Natural killer cell (primary cell): ENCODE results near the gene DDR2. TPM values are rescaled to one million over a fixed set of nuclear protein-coding genes. Genes with fewer than 3 reads are reported as not detected.
"Not testable (repeated sequence)": the region's sequence is repeated elsewhere in the genome, so short reads cannot be mapped to it uniquely, and the experiment has no call there.

Experiments
- ATAC-seq, 3 donors: fragments of 150-1000 bp in 2 of 3; fragments of 200-7000 bp in 1 of 3; cut with Tn5 transposase; 1 replicate in 1 of 3; 2 replicates in 2 of 3; pipeline ENCODE4 v1.10.0; 2021; ENCODE audit warnings: mild to moderate bottlenecking in 2 of 3, moderate library complexity in 2 of 3
- DNase-seq, 2 donors: peaks; one replicate each; pipeline versions ENCODE4 v3.0.0 to v3.0.0-alpha.2; 2013 to 2021; ENCODE audit warnings: mixed read lengths in 1 of 2
- H3K27ac ChIP-seq: one replicate; pipeline ENCODE4 v1.5.1; 2013; ENCODE audit warnings: mild to moderate bottlenecking, low read length
- H3K27me3 ChIP-seq: one replicate; pipeline ENCODE4 v1.6.1; 2013; ENCODE audit warnings: low read length; ENCODE audit not compliant: control insufficient read depth, insufficient read depth
- H3K36me3 ChIP-seq: one replicate; pipeline ENCODE4 v1.6.1; 2013; ENCODE audit warnings: low read length; ENCODE audit not compliant: control insufficient read depth, insufficient read depth
- H3K4me1 ChIP-seq: one replicate; pipeline ENCODE4 v1.6.1; 2013; ENCODE audit warnings: low read length; ENCODE audit not compliant: control insufficient read depth, insufficient read depth
- H3K4me3 ChIP-seq: one replicate; pipeline ENCODE4 v1.5.1; 2013; ENCODE audit warnings: low read length
- H3K9me3 ChIP-seq: one replicate; pipeline ENCODE4 v1.6.1; 2013; ENCODE audit warnings: low read length; ENCODE audit not compliant: control insufficient read depth, insufficient read depth
- H3K27ac Mint-ChIP-seq, 2 donors: one replicate each; pipeline ENCODE4 v1.8.0; 2022; ENCODE audit warnings: mild to moderate bottlenecking in 2 of 2, mixed read lengths in 2 of 2, moderate library complexity in 1 of 2
- H3K27me3 Mint-ChIP-seq, 2 donors: one replicate each; pipeline ENCODE4 v1.8.0; 2022; ENCODE audit warnings: low read depth in 2 of 2, mixed read lengths in 2 of 2
- H3K36me3 Mint-ChIP-seq: one replicate; pipeline ENCODE4 v1.8.0; 2022; ENCODE audit warnings: mixed read lengths
- H3K4me1 Mint-ChIP-seq, 2 donors: one replicate each; pipeline ENCODE4 v1.8.0; 2022; ENCODE audit warnings: mixed read lengths in 2 of 2
- H3K4me3 Mint-ChIP-seq: one replicate; pipeline ENCODE4 v1.8.0; 2022; ENCODE audit warnings: mild to moderate bottlenecking, moderate library complexity, mixed read lengths
- H3K9me3 Mint-ChIP-seq, 2 donors: one replicate each; pipeline ENCODE4 v1.8.0; 2022; ENCODE audit warnings: mixed read lengths in 2 of 2
- WGBS: methylation state at CpG from one replicate; pipeline ENCODE4 v1.1.7; 2013; ENCODE audit warnings: missing lambda C conversion rate; ENCODE audit not compliant: insufficient coverage; 5-methylcytosine and 5-hydroxymethylcytosine counted together
- intact Hi-C: fragments of 100-400 bp; cut with micrococcal nuclease; formaldehyde crosslinking; loops from one replicate; pipeline ENCODE4 v1.14.2; 2022
- total RNA-seq, 4 donors: library from RNA; stranded (reverse); fragments of 120-200 nt in 1 of 4; gene quantifications; one replicate each; pipeline versions ENCODE4 v1.2.3 to v1.2.4, GENCODE V29; 2013 to 2022
- TF ChIP-seq, protein P1 (sequence below): fragments of 200-600 bp; IDR thresholded peaks from one replicate; pipeline ENCODE4 v1.8.0; 2022; ENCODE audit warnings: antibody characterized with exemption

DDR2 gene
- total RNA-seq, 3 donors from 2014 or later (not counting 1 experiment from before 2014, with no cell fraction given), result 1.5 to 2.0 (median 1.8) TPM

DNA sequence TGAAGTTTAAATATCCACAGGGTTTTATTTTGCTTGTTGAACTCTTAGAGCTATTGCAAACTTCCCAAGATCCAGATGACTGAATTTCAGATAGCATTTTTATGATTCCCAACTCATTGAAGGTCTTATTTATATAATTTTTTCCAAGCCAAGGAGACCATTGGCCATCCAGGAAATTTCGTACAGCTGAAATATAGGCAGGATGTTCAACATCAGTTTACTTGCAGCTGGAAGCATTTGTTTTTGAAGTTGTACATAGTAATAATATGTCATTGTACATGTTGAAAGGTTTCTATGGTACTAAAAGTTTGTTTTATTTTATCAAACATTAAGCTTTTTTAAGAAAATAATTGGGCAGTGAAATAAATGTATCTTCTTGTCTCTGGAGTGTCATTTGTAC is 32.8 kb upstream of the DDR2 start:
- Histone ChIP-seq H3K27me3 (no peaks in the 10 kb centered on the region), H3K4me3 (no peak overlapping the region), H3K4me1 (no peaks in the 10 kb centered on the region), H3K27ac (no peak overlapping the region), H3K36me3 (peaks cover 22% of the 10 kb centered on the region), H3K9me3 (no peaks in the 10 kb centered on the region)
- ATAC-seq, result no peak
- Mint-ChIP-seq H3K36me3 (no peaks in the 10 kb centered on the region), H3K4me3 (no peak overlapping the region), H3K9me3 (no peaks in the 10 kb centered on the region), H3K4me1 (no peaks in the 10 kb centered on the region), H3K27ac (no peak overlapping the region), H3K27me3 (no peaks in the 10 kb centered on the region)
- TF ChIP-seq, protein P1, sequence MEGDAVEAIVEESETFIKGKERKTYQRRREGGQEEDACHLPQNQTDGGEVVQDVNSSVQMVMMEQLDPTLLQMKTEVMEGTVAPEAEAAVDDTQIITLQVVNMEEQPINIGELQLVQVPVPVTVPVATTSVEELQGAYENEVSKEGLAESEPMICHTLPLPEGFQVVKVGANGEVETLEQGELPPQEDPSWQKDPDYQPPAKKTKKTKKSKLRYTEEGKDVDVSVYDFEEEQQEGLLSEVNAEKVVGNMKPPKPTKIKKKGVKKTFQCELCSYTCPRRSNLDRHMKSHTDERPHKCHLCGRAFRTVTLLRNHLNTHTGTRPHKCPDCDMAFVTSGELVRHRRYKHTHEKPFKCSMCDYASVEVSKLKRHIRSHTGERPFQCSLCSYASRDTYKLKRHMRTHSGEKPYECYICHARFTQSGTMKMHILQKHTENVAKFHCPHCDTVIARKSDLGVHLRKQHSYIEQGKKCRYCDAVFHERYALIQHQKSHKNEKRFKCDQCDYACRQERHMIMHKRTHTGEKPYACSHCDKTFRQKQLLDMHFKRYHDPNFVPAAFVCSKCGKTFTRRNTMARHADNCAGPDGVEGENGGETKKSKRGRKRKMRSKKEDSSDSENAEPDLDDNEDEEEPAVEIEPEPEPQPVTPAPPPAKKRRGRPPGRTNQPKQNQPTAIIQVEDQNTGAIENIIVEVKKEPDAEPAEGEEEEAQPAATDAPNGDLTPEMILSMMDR, result no peak
- 100% methylated on average over 1 of the region's 1 CpG for WGBS
- intact Hi-C loops, result no loop called here
- DNase-seq, result no peak

DNA sequence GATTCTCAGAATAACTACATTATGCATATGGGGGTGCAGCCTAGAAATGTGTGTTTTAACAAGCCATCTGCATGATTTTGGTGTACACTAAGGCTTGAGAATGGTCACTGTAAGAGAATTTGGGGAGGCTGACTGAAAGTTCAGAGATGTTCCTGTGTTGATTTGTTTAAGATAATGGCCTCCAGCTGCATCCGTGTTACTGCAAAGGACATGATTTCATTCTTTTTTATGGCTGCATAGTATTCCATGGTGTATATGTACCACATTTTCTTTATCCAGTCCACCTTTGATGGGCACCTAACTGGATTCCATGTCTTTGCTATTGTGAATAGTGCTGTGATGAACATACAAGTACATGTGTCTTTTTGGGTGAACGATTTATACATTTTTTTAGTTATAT is 29.1 kb upstream of the DDR2 start:
- H3K27ac ChIP-seq, H3K4me3 ChIP-seq, H3K27me3 ChIP-seq, H3K36me3 Mint-ChIP-seq, H3K4me3 Mint-ChIP-seq, H3K4me1 Mint-ChIP-seq, DNase-seq, ATAC-seq, H3K4me1 ChIP-seq, H3K9me3 Mint-ChIP-seq, intact Hi-C loops, H3K27me3 Mint-ChIP-seq, H3K9me3 ChIP-seq, H3K27ac Mint-ChIP-seq: not testable (repeated sequence)
- peaks cover 19% of the 10 kb centered on the region for H3K36me3 ChIP-seq
- 93% methylated on average over 2 of the region's 2 CpGs for WGBS

DNA sequence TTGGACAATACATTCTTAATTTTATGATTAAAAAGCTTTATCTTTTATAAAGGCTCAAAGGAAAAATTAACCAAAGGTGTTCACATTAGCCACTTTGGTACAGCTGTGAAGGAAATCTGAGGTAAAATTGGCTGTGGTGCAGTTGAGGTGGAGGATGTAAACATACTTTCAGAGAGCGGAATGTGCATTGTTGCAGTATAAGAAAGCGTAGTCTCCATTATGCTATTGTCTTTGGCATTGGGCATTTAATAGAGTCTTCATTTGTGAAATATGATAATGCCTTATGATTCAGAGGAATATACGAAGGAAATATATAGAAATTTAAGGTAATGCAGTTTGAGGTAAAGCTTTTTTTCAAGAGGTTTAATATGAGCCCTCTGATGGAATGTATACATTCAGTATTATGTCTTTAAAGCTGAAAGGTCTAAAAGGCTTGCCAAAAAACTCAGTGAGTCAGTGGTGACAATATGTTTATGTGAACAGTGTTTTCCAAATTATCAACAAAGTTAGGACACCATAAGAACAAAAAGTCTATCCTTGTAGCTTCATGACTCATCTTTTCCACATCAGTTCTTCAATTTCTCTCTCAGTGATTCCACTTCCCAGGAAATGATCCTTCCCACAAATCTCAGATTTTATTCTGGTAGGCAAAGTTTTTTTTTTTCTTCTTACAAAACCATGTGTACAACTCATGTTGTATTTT is 26.9 kb upstream of the DDR2 start:
- DNase-seq (no peak), ATAC-seq (no peak)
- no peaks in the 10 kb centered on the region for H3K9me3 ChIP-seq
- Mint-ChIP-seq H3K4me1 (no peaks in the 10 kb centered on the region), H3K36me3 (no peaks in the 10 kb centered on the region), H3K4me3 (no peak overlapping the region), H3K27ac (no peak overlapping the region), H3K9me3 (no peaks in the 10 kb centered on the region), H3K27me3 (no peaks in the 10 kb centered on the region)
- TF ChIP-seq, protein P1, result no peak
- no peak overlapping the region for H3K27ac ChIP-seq
- H3K4me3 ChIP-seq, result no peak overlapping the region
- intact Hi-C loops, result no loop called here
- H3K4me1 ChIP-seq, result no peaks in the 10 kb centered on the region
- H3K36me3 ChIP-seq, result peaks cover 5% of the 10 kb centered on the region
- H3K27me3 ChIP-seq, result no peaks in the 10 kb centered on the region
- whole genome bisulfite sequencing, result 81% methylated on average over 3 of the region's 3 CpGs

- intact Hi-C loops, result no loop called here
- Histone ChIP-seq H3K27me3 (no peaks in the 10 kb centered on the region), H3K9me3 (no peaks in the 10 kb centered on the region), H3K27ac (no peak overlapping the region), H3K4me3 (no peak overlapping the region), H3K4me1 (no peaks in the 10 kb centered on the region), H3K36me3 (no peaks in the 10 kb centered on the region)
- H3K4me1 Mint-ChIP-seq, result peaks cover 0 to 7% of the 10 kb centered on the region in 2 donors
- no peaks in the 10 kb centered on the region for H3K36me3 Mint-ChIP-seq
- DNase-seq (no peak), ATAC-seq (no peak)
- no peak overlapping the region for H3K4me3 Mint-ChIP-seq
- no peaks in the 10 kb centered on the region for H3K27me3 Mint-ChIP-seq
- TF ChIP-seq, protein P1, result no peak
- H3K27ac Mint-ChIP-seq, result peak overlapping the region in 1 of 2 donors; percentile 8
- WGBS, result 98% methylated on average over 2 of the region's 2 CpGs
- no peaks in the 10 kb centered on the region for H3K9me3 Mint-ChIP-seq
Observed at GRCh38 chr1:162609306-162609705, 23.0 kb upstream of the DDR2 start.
